ENCODE measurements around the gene HSPB8. TPM values are rescaled to one million over a fixed set of nuclear protein-coding genes. Genes with fewer than 3 reads are reported as not detected.

HSPB8 gene
- total and polyA plus RNA-seq, 2 of the 4 experiments (the other 2 are of a cell fraction) = 12.9 to 25.8 TPM

DNA sequence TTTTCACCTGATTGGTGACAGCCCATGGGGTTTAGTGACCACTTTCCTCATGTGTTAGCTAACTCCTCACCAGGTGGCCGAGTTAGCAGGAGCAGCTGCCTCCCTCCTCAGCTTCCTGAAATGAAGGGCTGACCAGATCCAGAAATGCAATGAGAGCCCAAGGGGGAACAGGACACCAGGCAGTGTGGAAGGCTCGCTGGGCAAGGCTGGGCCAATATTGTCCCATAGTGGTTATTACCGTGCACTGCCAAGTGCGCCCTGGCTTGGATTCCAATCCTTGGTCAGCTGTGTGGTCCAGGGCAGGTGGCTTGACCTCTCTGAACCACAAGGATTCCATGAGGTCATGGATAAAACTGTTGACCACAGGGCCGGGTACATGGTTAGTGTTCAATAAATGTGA is 3.6 kb upstream of the HSPB8 start:
- H3K23ac ChIP-seq (ENCODE audit: low read depth, low read length) = no peak overlapping the region
- ChIA-PET CTCF (no interaction called here), POLR2A (ENCODE audit: unreplicated experiment) (no interaction called here)
- H4K91ac ChIP-seq (ENCODE audit: insufficient read depth, low read depth, low read length) = no peak overlapping the region
- H2BK5ac ChIP-seq (ENCODE audit: low read depth, low read length, poor library complexity, severe bottlenecking) = no peak overlapping the region
- H3K4ac ChIP-seq (ENCODE audit: low read depth, low read length) = no peak overlapping the region
- no peak overlapping the region for H3K18ac ChIP-seq (ENCODE audit: low read depth, low read length)
- intact Hi-C loops (cut with micrococcal nuclease) (loop anchor here (10.0 kb wide), 1 partner anchor 770 kb away; no protein-coding TSS in a partner anchor), in situ Hi-C loops (cut with MboI; ENCODE audit: low sequenced_read_pairs) (loop anchor here (25.0 kb wide), 1 partner anchor 763 kb away; no protein-coding TSS in a partner anchor), dilution Hi-C loops (cut with HindIII; ENCODE audit: low sequenced_read_pairs, unreplicated experiment) (no loop called here)
- no peak overlapping the region for H2BK15ac ChIP-seq (ENCODE audit: low read depth, low read length)
- 74% methylated on average over 3 of the region's 5 CpGs; no CpG with 5 or more reads in 1 of the 2 experiments for WGBS, 2 experiments (ENCODE audit: extremely low coverage in 2 of 2, insufficient read length in 1 of 2)
- no peak overlapping the region for H2AK9ac ChIP-seq (replicated peaks; ENCODE audit: low read depth, low read length, poor library complexity)
- H4K5ac ChIP-seq (ENCODE audit: low read depth, low read length) = no peak overlapping the region
- H2AFZ ChIP-seq (replicated peaks; ENCODE audit: low read length, poor library complexity) = no peak overlapping the region
- H3K27me3 ChIP-seq (ENCODE audit: control insufficient read depth, insufficient read depth, low read length) = peaks cover 4% of the 10 kb centered on the region; the same call in 1 of the 2 replicates
- H2BK20ac ChIP-seq (ENCODE audit: low read depth, low read length) = no peak overlapping the region
- BruUV-seq (replicated peaks) = no TSS peak
- no peak overlapping the region for H3K14ac ChIP-seq (replicated peaks; ENCODE audit: low read depth, low read length)
- no peak overlapping the region for H3K4me3 ChIP-seq (ENCODE audit: insufficient read depth, low read depth, low read length)
- H3K36me3 ChIP-seq (ENCODE audit: control insufficient read depth, insufficient read depth, low read length) = no peaks in the 10 kb centered on the region
- no peaks in the 10 kb centered on the region for H4K20me1 ChIP-seq (ENCODE audit: insufficient read depth, low read length)
- DNase-seq = no peak
- no peaks in the 10 kb centered on the region for H3K9me1 ChIP-seq (ENCODE audit: insufficient read depth, low read length)
- no peak overlapping the region for H3K4me2 ChIP-seq (ENCODE audit: low read depth, low read length)
- H3K56ac ChIP-seq (ENCODE audit: extremely low read depth, insufficient read depth, low read length) = no peak overlapping the region
- no peak overlapping the region for H3K9ac ChIP-seq (ENCODE audit: low read depth, low read length)
- H3K79me1 ChIP-seq (ENCODE audit: low read depth in 1 of 2, low read length in 2 of 2) = peaks cover 3 to 7% of the 10 kb centered on the region in 2 experiments; a peak in 3 of 4 replicates
- TF ChIP-seq RAD21 (IDR thresholded peaks at IDR 0.05; ENCODE audit: low read length) (no peak), CEBPB (IDR thresholded peaks at IDR 0.05; ENCODE audit: low read depth, low read length) (no peak), RCOR1 (IDR thresholded peaks at IDR 0.05; ENCODE audit: insufficient replicate concordance, low read length) (no peak), POLR2A (IDR thresholded peaks at IDR 0.05; ENCODE audit: low read depth, low read length) (no peak), FOS (IDR thresholded peaks at IDR 0.05; ENCODE audit: low read depth, low read length) (no peak), NFE2L2 (IDR thresholded peaks at IDR 0.05; ENCODE audit: low read depth, low read length) (no peak), BHLHE40 (IDR thresholded peaks at IDR 0.05; ENCODE audit: low read depth, low read length) (no peak), SMC3 (IDR thresholded peaks at IDR 0.05; ENCODE audit: low read depth, low read length) (no peak), MXI1 (IDR thresholded peaks at IDR 0.05; ENCODE audit: borderline replicate concordance, low read depth, low read length) (no peak), USF2 (IDR thresholded peaks at IDR 0.05; ENCODE audit: low read depth, low read length) (no peak)
- TF ChIP-seq, protein P1, sequence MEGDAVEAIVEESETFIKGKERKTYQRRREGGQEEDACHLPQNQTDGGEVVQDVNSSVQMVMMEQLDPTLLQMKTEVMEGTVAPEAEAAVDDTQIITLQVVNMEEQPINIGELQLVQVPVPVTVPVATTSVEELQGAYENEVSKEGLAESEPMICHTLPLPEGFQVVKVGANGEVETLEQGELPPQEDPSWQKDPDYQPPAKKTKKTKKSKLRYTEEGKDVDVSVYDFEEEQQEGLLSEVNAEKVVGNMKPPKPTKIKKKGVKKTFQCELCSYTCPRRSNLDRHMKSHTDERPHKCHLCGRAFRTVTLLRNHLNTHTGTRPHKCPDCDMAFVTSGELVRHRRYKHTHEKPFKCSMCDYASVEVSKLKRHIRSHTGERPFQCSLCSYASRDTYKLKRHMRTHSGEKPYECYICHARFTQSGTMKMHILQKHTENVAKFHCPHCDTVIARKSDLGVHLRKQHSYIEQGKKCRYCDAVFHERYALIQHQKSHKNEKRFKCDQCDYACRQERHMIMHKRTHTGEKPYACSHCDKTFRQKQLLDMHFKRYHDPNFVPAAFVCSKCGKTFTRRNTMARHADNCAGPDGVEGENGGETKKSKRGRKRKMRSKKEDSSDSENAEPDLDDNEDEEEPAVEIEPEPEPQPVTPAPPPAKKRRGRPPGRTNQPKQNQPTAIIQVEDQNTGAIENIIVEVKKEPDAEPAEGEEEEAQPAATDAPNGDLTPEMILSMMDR (conservative IDR thresholded peaks at IDR 0.05; ENCODE audit: low read depth, low read length) = no peak
- H3K4me1 ChIP-seq (ENCODE audit: control insufficient read depth, insufficient read depth, low read length) = peaks cover 7% of the 10 kb centered on the region
- H3K9me3 ChIP-seq (ENCODE audit: control insufficient read depth, insufficient read depth, low read length) = no peaks in the 10 kb centered on the region
- H3K27ac ChIP-seq (ENCODE audit: insufficient read depth, low read length) = no peak overlapping the region
- no peak overlapping the region for H2AK5ac ChIP-seq (ENCODE audit: low read depth, low read length)
- no peak overlapping the region for H4K8ac ChIP-seq (ENCODE audit: low read depth in 2 of 2, low read length in 2 of 2)
- no peak for ATAC-seq (ENCODE audit: low read depth)
- no peak overlapping the region for H2BK120ac ChIP-seq (ENCODE audit: low read depth, low read length)

All from IMR-90 (cell line).